ENCODE data around the gene STARD4. TPM values are rescaled to one million over a fixed set of nuclear protein-coding genes. Genes with fewer than 3 reads are reported as not detected.

The STARD4 gene
- total and polyA plus RNA-seq, 7 experiments from 2014 or later = 3.7 to 70.8 (median 12.3) TPM

- DNase-seq (no peak), ATAC-seq (no peak)
- CTCF ChIA-PET = interaction anchor here (0.7 kb wide), 1 partner anchor 25 kb away, joined by 3 read pairs; no protein-coding TSS in a partner anchor
- H3K4me1 ChIP-seq (ENCODE audit: control insufficient read depth in 2 of 2, insufficient read depth in 2 of 2, low read length in 2 of 2) = no peaks in the 10 kb centered on the region
- H3K27me3 ChIP-seq (ENCODE audit: control insufficient read depth in 2 of 2, insufficient read depth in 2 of 2, low read length in 2 of 2) = no peaks in the 10 kb centered on the region
- intact Hi-C loops (cut with micrococcal nuclease) = loop anchor here in 1 of 2 donors (5.0 kb wide), 1 partner anchor 731 kb away; no protein-coding TSS in a partner anchor
- no peaks in the 10 kb centered on the region for H3K9me3 ChIP-seq (ENCODE audit: control insufficient read depth in 2 of 3, low read length in 3 of 3)
- H3K27ac ChIP-seq (ENCODE audit: low read depth, low read length) = no peak overlapping the region
- peaks cover under 1 to 39% (median 32%) of the 10 kb centered on the region in 5 donors for H3K36me3 Mint-ChIP-seq
- POLR2A ChIA-PET = interaction anchor here (1.1 kb wide), 1 partner anchor 24 kb away, joined by 4 read pairs; the partner anchor contains the start of gene STARD4
- peaks cover 0 to 9% (median 0%) of the 10 kb centered on the region in 7 donors for H3K4me1 Mint-ChIP-seq
- peaks cover 4 to 28% (median 10%) of the 10 kb centered on the region in 3 experiments for H3K36me3 ChIP-seq (ENCODE audit: control insufficient read depth in 2 of 3, insufficient read depth in 3 of 3, low read length in 3 of 3)
- H3K9me3 Mint-ChIP-seq = no peaks in the 10 kb centered on the region
- H3K4me3 ChIP-seq (ENCODE audit: low read length) = no peak overlapping the region
- H3K27ac Mint-ChIP-seq = peak overlapping the region in 4 of 9 donors; percentile 13 to 43 (median 30)
- H3K27me3 Mint-ChIP-seq = no peaks in the 10 kb centered on the region
- no peak overlapping the region for H3K4me3 Mint-ChIP-seq
Measured at GRCh38 chr5:111488353-111488752, 24.0 kb downstream of the STARD4 start.

- Histone ChIP-seq H3K27me3 (ENCODE audit: control insufficient read depth in 2 of 2, insufficient read depth in 2 of 2, low read length in 2 of 2) (no peaks in the 10 kb centered on the region), H3K9me3 (ENCODE audit: control insufficient read depth in 2 of 3, low read length in 3 of 3) (no peaks in the 10 kb centered on the region), H3K36me3 (ENCODE audit: control insufficient read depth in 2 of 3, insufficient read depth in 3 of 3, low read length in 3 of 3) (peaks cover 4 to 39% (median 11%) of the 10 kb centered on the region in 3 experiments), H3K4me3 (ENCODE audit: low read length) (no peak overlapping the region), H3K4me1 (ENCODE audit: control insufficient read depth in 2 of 2, insufficient read depth in 2 of 2, low read length in 2 of 2) (no peaks in the 10 kb centered on the region), H3K27ac (ENCODE audit: low read depth, low read length) (no peak overlapping the region)
- ATAC-seq = no peak
- no peaks in the 10 kb centered on the region for H3K27me3 Mint-ChIP-seq
- ChIA-PET POLR2A (interaction anchor here (1.6 kb wide), 1 partner anchor 18 kb away, joined by 5 read pairs; no protein-coding TSS in a partner anchor), CTCF (interaction anchor here (1.2 kb wide), 1 partner anchor 10 kb away, joined by 4 read pairs; no protein-coding TSS in a partner anchor)
- H3K9me3 Mint-ChIP-seq = no peaks in the 10 kb centered on the region
- intact Hi-C loops (cut with micrococcal nuclease) = loop anchor here in 1 of 2 donors (2.0 to 5.0 kb wide), 2 partner anchors 14 to 730 kb away; no protein-coding TSS in a partner anchor
- peak overlapping the region in 1 of 9 donors; percentile 17 for H3K27ac Mint-ChIP-seq
- DNase-seq = no peak
- H3K36me3 Mint-ChIP-seq = peaks cover 0 to 45% (median 40%) of the 10 kb centered on the region in 5 donors
- no peak overlapping the region for H3K4me3 Mint-ChIP-seq
- H3K4me1 Mint-ChIP-seq = peaks cover 0 to 8% (median 0%) of the 10 kb centered on the region in 7 donors
Measured at GRCh38 chr5:111486926-111487325, 25.4 kb downstream of the STARD4 start.

DNA sequence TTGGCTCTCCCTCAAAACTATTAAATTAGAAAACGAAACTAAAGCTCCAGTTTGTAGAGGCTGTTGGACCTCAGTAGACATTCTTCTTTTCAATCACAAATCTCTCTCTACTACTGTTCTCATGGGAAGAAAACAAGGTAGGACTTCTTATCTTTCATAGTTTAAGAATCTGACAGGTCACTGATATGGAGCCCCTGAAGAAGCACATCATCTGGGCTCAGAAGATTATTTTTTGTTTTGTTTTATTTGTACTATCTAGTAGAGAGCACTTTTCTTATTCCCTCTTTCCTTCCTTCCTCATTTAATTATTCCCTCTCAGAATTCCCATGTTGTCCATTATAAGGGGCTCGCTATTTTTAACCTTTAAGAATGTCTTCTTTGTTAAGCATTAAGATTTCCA, 26.3 kb downstream of the STARD4 start:
- CTCF ChIA-PET = no interaction called here
- H3K9me3 ChIP-seq (ENCODE audit: control insufficient read depth in 2 of 3, low read length in 3 of 3) = no peaks in the 10 kb centered on the region
- H3K4me1 Mint-ChIP-seq = peaks cover 0 to 8% (median 0%) of the 10 kb centered on the region in 7 donors
- DNase-seq (no peak), ATAC-seq (no peak)
- H3K36me3 Mint-ChIP-seq = peaks cover 0 to 53% (median 43%) of the 10 kb centered on the region in 5 donors
- H3K27me3 Mint-ChIP-seq = no peaks in the 10 kb centered on the region
- H3K36me3 ChIP-seq (ENCODE audit: control insufficient read depth in 2 of 3, insufficient read depth in 3 of 3, low read length in 3 of 3) = peaks cover 9 to 48% (median 11%) of the 10 kb centered on the region in 3 experiments
- no peaks in the 10 kb centered on the region for H3K27me3 ChIP-seq (ENCODE audit: control insufficient read depth in 2 of 2, insufficient read depth in 2 of 2, low read length in 2 of 2)
- no peaks in the 10 kb centered on the region for H3K4me1 ChIP-seq (ENCODE audit: control insufficient read depth in 2 of 2, insufficient read depth in 2 of 2, low read length in 2 of 2)
- intact Hi-C loops (cut with micrococcal nuclease) = loop anchor here in 1 of 2 donors (2.0 to 5.0 kb wide), 2 partner anchors 15 to 729 kb away; no protein-coding TSS in a partner anchor
- H3K4me3 Mint-ChIP-seq = no peak overlapping the region
- no peaks in the 10 kb centered on the region for H3K9me3 Mint-ChIP-seq
- POLR2A ChIA-PET = interaction anchor here (1.6 kb wide), 1 partner anchor 19 kb away, joined by 5 read pairs; no protein-coding TSS in a partner anchor
- no peak overlapping the region for H3K27ac ChIP-seq (ENCODE audit: low read depth, low read length)
- H3K4me3 ChIP-seq (ENCODE audit: low read length) = no peak overlapping the region
- peak overlapping the region in 6 of 9 donors; percentile 17 to 80 (median 50) for H3K27ac Mint-ChIP-seq

DNA sequence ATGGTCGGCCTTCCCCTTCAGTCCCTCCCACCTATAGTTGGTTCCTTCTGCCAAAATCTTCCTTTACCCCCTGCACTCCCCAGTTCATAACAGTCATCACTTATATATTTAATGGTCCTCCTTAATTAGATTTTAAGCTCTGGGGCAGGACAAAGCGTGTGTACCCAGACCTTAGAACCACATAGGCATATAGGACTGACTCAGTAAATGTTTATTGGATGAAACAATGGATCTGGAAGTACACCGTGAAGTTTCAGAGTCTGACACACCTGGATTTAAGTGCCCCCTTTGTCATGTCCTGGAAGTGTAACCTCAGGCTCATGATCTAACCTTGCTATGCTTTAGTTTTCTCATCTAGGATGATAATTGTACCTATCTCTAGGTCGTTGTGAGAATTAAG, 32.0 kb downstream of the STARD4 start:
- CTCF ChIA-PET = no interaction called here
- Histone ChIP-seq H3K9me3 (ENCODE audit: control insufficient read depth in 2 of 3, low read length in 3 of 3) (no peaks in the 10 kb centered on the region), H3K27me3 (ENCODE audit: control insufficient read depth in 2 of 2, insufficient read depth in 2 of 2, low read length in 2 of 2) (no peaks in the 10 kb centered on the region), H3K27ac (ENCODE audit: low read depth, low read length) (no peak overlapping the region), H3K4me3 (ENCODE audit: low read length) (no peak overlapping the region), H3K36me3 (ENCODE audit: control insufficient read depth in 2 of 3, insufficient read depth in 3 of 3, low read length in 3 of 3) (peaks cover 9 to 80% (median 14%) of the 10 kb centered on the region in 3 experiments), H3K4me1 (ENCODE audit: control insufficient read depth in 2 of 2, insufficient read depth in 2 of 2, low read length in 2 of 2) (no peaks in the 10 kb centered on the region)
- POLR2A ChIA-PET = no interaction called here
- intact Hi-C loops (cut with micrococcal nuclease) = no loop called here
- H3K4me3 Mint-ChIP-seq = no peak overlapping the region
- peaks cover 0 to 2% (median 0%) of the 10 kb centered on the region in 11 donors for H3K9me3 Mint-ChIP-seq
- peaks cover 0 to 5% (median 2%) of the 10 kb centered on the region in 7 donors for H3K4me1 Mint-ChIP-seq
- H3K36me3 Mint-ChIP-seq = peaks cover 9 to 74% (median 47%) of the 10 kb centered on the region in 5 donors
- no peak for DNase-seq
- peak overlapping the region in 4 of 9 donors; percentile 26 to 83 (median 67) for H3K27ac Mint-ChIP-seq
- H3K27me3 Mint-ChIP-seq = no peaks in the 10 kb centered on the region
- ATAC-seq = no peak

GRCh38 chr5:111478898-111479297, 33.4 kb downstream of the STARD4 start:
- no peaks in the 10 kb centered on the region for H3K9me3 ChIP-seq (ENCODE audit: control insufficient read depth in 2 of 3, low read length in 3 of 3)
- intact Hi-C loops (cut with micrococcal nuclease) = loop anchor here (1.0 to 2.0 kb wide), 2 partner anchors 320 to 321 kb away; no protein-coding TSS in a partner anchor
- ATAC-seq (no peak), DNase-seq (no peak)
- ChIA-PET CTCF (interaction anchor here (0.6 kb wide), 1 partner anchor 28 kb away, joined by 3 read pairs; no protein-coding TSS in a partner anchor), POLR2A (interaction anchor here (0.6 kb wide), 1 partner anchor 49 kb away, joined by 3 read pairs; no protein-coding TSS in a partner anchor)
- H3K36me3 ChIP-seq (ENCODE audit: control insufficient read depth in 2 of 3, insufficient read depth in 3 of 3, low read length in 3 of 3) = peaks cover 8 to 83% (median 10%) of the 10 kb centered on the region in 3 experiments
- no peak overlapping the region for H3K4me3 ChIP-seq (ENCODE audit: low read length)
- H3K4me1 ChIP-seq (ENCODE audit: control insufficient read depth in 2 of 2, insufficient read depth in 2 of 2, low read length in 2 of 2) = no peaks in the 10 kb centered on the region
- H3K27ac ChIP-seq (ENCODE audit: low read depth, low read length) = no peak overlapping the region
- Mint-ChIP-seq H3K27ac (peak overlapping the region in 4 of 9 donors; percentile 21 to 80 (median 33)), H3K36me3 (peaks cover 9 to 67% (median 37%) of the 10 kb centered on the region in 5 donors), H3K27me3 (no peaks in the 10 kb centered on the region), H3K4me1 (peaks cover 0 to 5% (median 2%) of the 10 kb centered on the region in 7 donors), H3K4me3 (no peak overlapping the region), H3K9me3 (peaks cover 0 to 2% (median 0%) of the 10 kb centered on the region in 11 donors)
- no peaks in the 10 kb centered on the region for H3K27me3 ChIP-seq (ENCODE audit: control insufficient read depth in 2 of 2, insufficient read depth in 2 of 2, low read length in 2 of 2)

DNA sequence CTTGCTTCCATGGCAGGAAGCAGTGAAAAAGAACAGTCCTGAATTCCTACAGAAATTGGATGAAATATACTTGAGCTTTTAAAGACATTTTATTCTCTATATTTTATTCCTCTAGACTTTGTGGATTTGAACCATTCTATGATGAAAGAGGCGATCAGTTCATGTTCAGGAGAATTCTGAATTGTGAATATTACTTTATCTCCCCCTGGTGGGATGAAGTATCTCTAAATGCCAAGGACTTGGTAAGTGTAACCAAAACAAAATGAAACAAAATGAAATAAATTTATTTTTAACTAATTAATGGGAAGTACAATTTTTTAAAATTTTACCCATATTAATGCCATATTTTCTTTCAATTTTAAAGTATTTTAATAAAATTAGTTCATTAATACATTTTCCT, 34.1 kb downstream of the STARD4 start:
- Mint-ChIP-seq H3K27ac (no peak overlapping the region), H3K9me3 (peaks cover 0 to 2% (median 0%) of the 10 kb centered on the region in 11 donors), H3K27me3 (no peaks in the 10 kb centered on the region), H3K36me3 (peaks cover 9 to 67% (median 33%) of the 10 kb centered on the region in 5 donors), H3K4me3 (no peak overlapping the region), H3K4me1 (peaks cover 0 to 5% (median 2%) of the 10 kb centered on the region in 7 donors)
- no peak for DNase-seq
- ChIA-PET CTCF (interaction anchor here (0.6 kb wide), 2 partner anchors 15 to 29 kb away, joined by 3 read pairs; no protein-coding TSS in a partner anchor), POLR2A (interaction anchor here (0.7 kb wide), 1 partner anchor 9 kb away, joined by 3 read pairs; no protein-coding TSS in a partner anchor)
- no peaks in the 10 kb centered on the region for H3K9me3 ChIP-seq (ENCODE audit: control insufficient read depth in 2 of 3, low read length in 3 of 3)
- no peaks in the 10 kb centered on the region for H3K4me1 ChIP-seq (ENCODE audit: control insufficient read depth in 2 of 2, insufficient read depth in 2 of 2, low read length in 2 of 2)
- H3K27ac ChIP-seq (ENCODE audit: low read depth, low read length) = no peak overlapping the region
- no peaks in the 10 kb centered on the region for H3K27me3 ChIP-seq (ENCODE audit: control insufficient read depth in 2 of 2, insufficient read depth in 2 of 2, low read length in 2 of 2)
- intact Hi-C loops (cut with micrococcal nuclease) = loop anchor here (1.0 to 2.0 kb wide), 2 partner anchors 319 to 320 kb away; no protein-coding TSS in a partner anchor
- ATAC-seq = no peak
- no peak overlapping the region for H3K4me3 ChIP-seq (ENCODE audit: low read length)
- H3K36me3 ChIP-seq (ENCODE audit: control insufficient read depth in 2 of 3, insufficient read depth in 3 of 3, low read length in 3 of 3) = peaks cover 3 to 81% (median 12%) of the 10 kb centered on the region in 3 experiments

Measured in naive thymus-derived CD4-positive, alpha-beta T cell (primary cell).